CD4-positive, alpha-beta T cell treated with Interferon alpha-2 for 1 hour (primary cell): ENCODE measurements around the gene GNAI1.

ENCODE experiments used
- DNase-seq, 2 donors: peaks; one replicate each; pipeline ENCODE4 v3.0.0-alpha.2; 2020 to 2022

Gene GNAI1

GRCh38 chr7:80165177-80165576 lies 30.5 kb downstream of the GNAI1 start:
- no peak for DNase-seq

- no peak for DNase-seq
Observed at GRCh38 chr7:80170445-80170844, 35.8 kb downstream of the GNAI1 start.

- no peak for DNase-seq
Observed at GRCh38 chr7:80172387-80172786, 37.8 kb downstream of the GNAI1 start.

- no peak for DNase-seq
Observed at GRCh38 chr7:80175744-80176143, 41.1 kb downstream of the GNAI1 start.

- DNase-seq, result no peak
Observed at GRCh38 chr7:80181411-80181810, 46.8 kb downstream of the GNAI1 start.

- no peak for DNase-seq
Observed at GRCh38 chr7:80182630-80183276, 48.1 kb downstream of the GNAI1 start.

- DNase-seq, result no peak
Observed at GRCh38 chr7:80183351-80183750, 48.7 kb downstream of the GNAI1 start.

- no peak for DNase-seq
Observed at GRCh38 chr7:80183900-80184685, 49.5 kb downstream of the GNAI1 start.

- DNase-seq, result no peak
Observed at GRCh38 chr7:80184693-80185092, 50.1 kb downstream of the GNAI1 start.

- DNase-seq, result no peak
Observed at GRCh38 chr7:80185571-80185970, 50.9 kb downstream of the GNAI1 start.

GRCh38 chr7:80186721-80187120 lies 52.1 kb downstream of the GNAI1 start:
- DNase-seq, result no peak

GRCh38 chr7:80187279-80187678 lies 52.6 kb downstream of the GNAI1 start:
- DNase-seq, result no peak

GRCh38 chr7:80187727-80188126 lies 53.1 kb downstream of the GNAI1 start:
- no peak for DNase-seq

- no peak for DNase-seq
Observed at GRCh38 chr7:80189638-80190037, 55.0 kb downstream of the GNAI1 start.

- DNase-seq, result no peak
Observed at GRCh38 chr7:80197627-80198026, 63.0 kb downstream of the GNAI1 start.

GRCh38 chr7:80199051-80199450 lies 64.4 kb downstream of the GNAI1 start:
- DNase-seq, result no peak

- no peak for DNase-seq
Observed at GRCh38 chr7:80204454-80204853, 69.8 kb downstream of the GNAI1 start.

GRCh38 chr7:80204919-80205318 lies 70.3 kb downstream of the GNAI1 start:
- no peak for DNase-seq

GRCh38 chr7:80206763-80207162 lies 72.1 kb downstream of the GNAI1 start:
- DNase-seq, result no peak

GRCh38 chr7:80207501-80207900 lies 72.9 kb downstream of the GNAI1 start:
- no peak for DNase-seq

- no peak for DNase-seq
Observed at GRCh38 chr7:80208700-80209099, 74.1 kb downstream of the GNAI1 start.

GRCh38 chr7:80210400-80210799 lies 75.8 kb downstream of the GNAI1 start:
- DNase-seq, result no peak

- no peak for DNase-seq
Observed at GRCh38 chr7:80213814-80214213, 79.2 kb downstream of the GNAI1 start.

- no peak for DNase-seq
Observed at GRCh38 chr7:80215734-80216133, 81.1 kb downstream of the GNAI1 start.
